IPS-18a (cell line): Measurements from ENCODE around the gene MARCHF11.

Source experiments
- H3K27ac ChIP-seq: one replicate; pipeline ENCODE4 v1.5.1; 2013; ENCODE audit warnings: low read length
- H3K27me3 ChIP-seq: one replicate; pipeline ENCODE4 v1.6.1; 2013; ENCODE audit warnings: mild to moderate bottlenecking, low read length; ENCODE audit not compliant: control insufficient read depth, insufficient read depth
- H3K36me3 ChIP-seq: one replicate; pipeline ENCODE4 v1.6.1; 2013; ENCODE audit warnings: low read depth, low read length; ENCODE audit not compliant: control insufficient read depth
- H3K4me1 ChIP-seq: one replicate; pipeline ENCODE4 v1.6.1; 2013; ENCODE audit warnings: low read depth, low read length; ENCODE audit not compliant: control insufficient read depth
- H3K4me3 ChIP-seq: one replicate; pipeline ENCODE4 v1.5.1; 2013; ENCODE audit warnings: low read length
- H3K9ac ChIP-seq: one replicate; pipeline ENCODE4 v1.6.1; 2013; ENCODE audit warnings: mild to moderate bottlenecking, low read length, moderate library complexity
- H3K9me3 ChIP-seq: one replicate; pipeline ENCODE4 v1.6.1; 2013; ENCODE audit warnings: low read depth, low read length; ENCODE audit not compliant: control insufficient read depth

MARCHF11 gene

GRCh38 chr5:16048132-16048531 is 131.5 kb downstream of the MARCHF11 start:
- no peaks in the 10 kb centered on the region for H3K36me3 ChIP-seq
- no peaks in the 10 kb centered on the region for H3K4me1 ChIP-seq
- no peaks in the 10 kb centered on the region for H3K27me3 ChIP-seq
- no peak overlapping the region for H3K4me3 ChIP-seq
- no peak overlapping the region for H3K27ac ChIP-seq
- no peak overlapping the region for H3K9ac ChIP-seq
- H3K9me3 ChIP-seq = no peaks in the 10 kb centered on the region

GRCh38 chr5:16043349-16043965 is 136.1 kb downstream of the MARCHF11 start:
- H3K27ac ChIP-seq = no peak overlapping the region
- H3K4me3 ChIP-seq = no peak overlapping the region
- no peak overlapping the region for H3K9ac ChIP-seq
- no peaks in the 10 kb centered on the region for H3K4me1 ChIP-seq
- H3K9me3 ChIP-seq = no peaks in the 10 kb centered on the region
- H3K36me3 ChIP-seq = no peaks in the 10 kb centered on the region
- H3K27me3 ChIP-seq = no peaks in the 10 kb centered on the region

- H3K36me3 ChIP-seq = no peaks in the 10 kb centered on the region
- H3K4me3 ChIP-seq = no peak overlapping the region
- H3K27me3 ChIP-seq = no peaks in the 10 kb centered on the region
- H3K9me3 ChIP-seq = no peaks in the 10 kb centered on the region
- no peak overlapping the region for H3K27ac ChIP-seq
- no peak overlapping the region for H3K9ac ChIP-seq
- no peaks in the 10 kb centered on the region for H3K4me1 ChIP-seq
These were observed 142.3 kb downstream of the MARCHF11 start for GRCh38 chr5:16037121-16037845.

- no peaks in the 10 kb centered on the region for H3K9me3 ChIP-seq
- no peaks in the 10 kb centered on the region for H3K4me1 ChIP-seq
- no peak overlapping the region for H3K27ac ChIP-seq
- H3K36me3 ChIP-seq = no peaks in the 10 kb centered on the region
- no peak overlapping the region for H3K9ac ChIP-seq
- H3K4me3 ChIP-seq = no peak overlapping the region
- no peaks in the 10 kb centered on the region for H3K27me3 ChIP-seq
These were observed 145.1 kb downstream of the MARCHF11 start for GRCh38 chr5:16034319-16035001.

GRCh38 chr5:16033187-16033925 is 146.2 kb downstream of the MARCHF11 start:
- Histone ChIP-seq H3K27ac (no peak overlapping the region), H3K36me3 (no peaks in the 10 kb centered on the region), H3K4me3 (no peak overlapping the region), H3K9me3 (no peaks in the 10 kb centered on the region), H3K4me1 (no peaks in the 10 kb centered on the region), H3K9ac (no peak overlapping the region), H3K27me3 (no peaks in the 10 kb centered on the region)

GRCh38 chr5:16028708-16029107 is 150.9 kb downstream of the MARCHF11 start:
- no peak overlapping the region for H3K9ac ChIP-seq
- no peaks in the 10 kb centered on the region for H3K9me3 ChIP-seq

GRCh38 chr5:16025681-16026080 is 153.9 kb downstream of the MARCHF11 start:
- Histone ChIP-seq H3K9me3 (no peaks in the 10 kb centered on the region), H3K36me3 (no peaks in the 10 kb centered on the region), H3K9ac (no peak overlapping the region), H3K27ac (no peak overlapping the region), H3K27me3 (no peaks in the 10 kb centered on the region), H3K4me1 (no peaks in the 10 kb centered on the region), H3K4me3 (no peak overlapping the region)

More at GRCh38 chr5:16028708-16029107, 150.9 kb downstream of the MARCHF11 start:
- Histone ChIP-seq H3K27ac (no peak overlapping the region), H3K27me3 (no peaks in the 10 kb centered on the region), H3K4me1 (no peaks in the 10 kb centered on the region), H3K36me3 (no peaks in the 10 kb centered on the region), H3K4me3 (no peak overlapping the region)

- Histone ChIP-seq H3K27ac (no peak overlapping the region), H3K4me3 (no peak overlapping the region), H3K9me3 (no peaks in the 10 kb centered on the region), H3K36me3 (no peaks in the 10 kb centered on the region), H3K4me1 (no peaks in the 10 kb centered on the region), H3K9ac (no peak overlapping the region), H3K27me3 (no peaks in the 10 kb centered on the region)
These were observed 160.6 kb downstream of the MARCHF11 start for GRCh38 chr5:16018970-16019369.

GRCh38 chr5:16017720-16018119 is 161.9 kb downstream of the MARCHF11 start:
- H3K27ac ChIP-seq = no peak overlapping the region
- H3K36me3 ChIP-seq = no peaks in the 10 kb centered on the region
- H3K27me3 ChIP-seq = no peaks in the 10 kb centered on the region
- no peak overlapping the region for H3K4me3 ChIP-seq
- no peak overlapping the region for H3K9ac ChIP-seq
- H3K4me1 ChIP-seq = no peaks in the 10 kb centered on the region
- no peaks in the 10 kb centered on the region for H3K9me3 ChIP-seq
